NCI-H524 (cell line): ENCODE data around the gene RNF4.
"Not testable (repeated sequence)": the region's sequence is repeated elsewhere in the genome, so short reads cannot be mapped to it uniquely, and the experiment has no call there.

ENCODE experiments used
- DNase-seq, 2 experiments: peaks; one replicate each; lab custom pipeline; 2025; lab: John Stamatoyannopoulos, UW

The RNF4 gene

GRCh38 chr4:2468456-2469191 lies at the start of gene RNF4:
Gene RNF4 (plus strand): TSS chr4:2469106. CDS start chr4:2490494, 21,388 bp downstream.
- DNase-seq = peak; percentile 94 to 96

DNA sequence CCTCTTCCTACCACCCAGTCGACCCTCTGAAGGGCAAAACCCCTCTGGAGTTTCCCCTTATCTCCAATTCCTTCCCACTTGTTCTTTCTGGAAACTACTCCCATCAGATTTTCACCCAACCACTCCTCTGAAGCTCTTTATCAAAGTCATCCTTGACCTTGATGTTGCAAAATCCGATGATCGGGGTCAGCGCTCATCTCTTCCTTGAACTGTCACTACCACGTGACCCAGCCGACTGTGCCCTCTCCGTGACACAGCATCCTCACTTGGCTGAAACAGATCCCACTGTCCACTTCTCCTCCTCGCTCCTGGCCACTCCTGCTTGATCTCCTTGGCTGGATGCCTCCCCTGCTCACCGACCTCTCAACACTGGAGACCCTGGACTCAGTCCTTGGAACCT lies 49.1 kb upstream of the RNF4 start:
- DNase-seq = no peak

GRCh38 chr4:2421928-2422327 lies 47.0 kb upstream of the RNF4 start:
- DNase-seq = no peak

GRCh38 chr4:2423066-2423465 lies 45.8 kb upstream of the RNF4 start:
- no peak for DNase-seq

DNA sequence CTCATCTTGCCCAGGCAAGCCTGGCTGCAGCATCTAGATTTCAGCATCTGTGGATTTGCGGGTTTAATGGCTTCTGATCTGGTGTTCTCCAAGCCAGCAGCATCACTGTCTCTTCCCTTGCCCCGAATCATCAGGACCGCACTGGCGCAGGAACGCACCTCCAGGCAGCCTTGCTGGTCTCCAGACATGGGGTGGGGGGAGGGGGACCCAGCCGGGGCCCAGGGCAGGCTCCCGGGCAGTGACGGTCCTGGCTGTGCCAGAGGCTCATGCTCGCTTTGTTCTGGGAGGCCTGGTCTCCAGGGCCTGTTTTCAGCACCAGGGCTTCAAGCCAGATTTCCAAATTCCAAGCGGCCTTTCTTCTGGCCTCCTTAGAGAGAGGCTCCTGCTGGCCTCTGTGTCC lies 45.2 kb upstream of the RNF4 start:
- DNase-seq = no peak

DNA sequence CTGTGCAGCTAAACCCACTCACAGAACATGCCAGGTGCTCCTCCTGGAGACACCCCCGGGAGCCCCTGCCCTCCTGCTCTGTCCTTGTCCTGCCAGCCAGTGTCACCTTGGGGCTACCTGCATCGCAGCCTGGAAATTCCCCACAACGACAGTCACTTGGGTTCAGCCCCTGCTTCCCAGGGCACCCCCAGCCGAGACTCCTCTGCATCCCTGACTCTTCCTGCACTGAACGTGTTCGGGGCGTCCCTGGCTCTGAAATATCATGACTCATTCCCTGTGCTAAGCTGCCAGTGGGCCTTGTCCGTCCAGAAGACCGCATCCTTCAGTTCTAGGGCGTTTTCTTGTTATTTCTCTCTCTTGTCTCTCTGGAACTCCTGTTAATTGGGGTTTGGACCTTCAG lies 44.3 kb upstream of the RNF4 start:
- DNase-seq = no peak

GRCh38 chr4:2425386-2426068 lies 43.4 kb upstream of the RNF4 start:
- no peak for DNase-seq

GRCh38 chr4:2426069-2426397 lies 42.9 kb upstream of the RNF4 start:
- no peak for DNase-seq

GRCh38 chr4:2426711-2427275 lies 42.1 kb upstream of the RNF4 start:
- DNase-seq = no peak

DNA sequence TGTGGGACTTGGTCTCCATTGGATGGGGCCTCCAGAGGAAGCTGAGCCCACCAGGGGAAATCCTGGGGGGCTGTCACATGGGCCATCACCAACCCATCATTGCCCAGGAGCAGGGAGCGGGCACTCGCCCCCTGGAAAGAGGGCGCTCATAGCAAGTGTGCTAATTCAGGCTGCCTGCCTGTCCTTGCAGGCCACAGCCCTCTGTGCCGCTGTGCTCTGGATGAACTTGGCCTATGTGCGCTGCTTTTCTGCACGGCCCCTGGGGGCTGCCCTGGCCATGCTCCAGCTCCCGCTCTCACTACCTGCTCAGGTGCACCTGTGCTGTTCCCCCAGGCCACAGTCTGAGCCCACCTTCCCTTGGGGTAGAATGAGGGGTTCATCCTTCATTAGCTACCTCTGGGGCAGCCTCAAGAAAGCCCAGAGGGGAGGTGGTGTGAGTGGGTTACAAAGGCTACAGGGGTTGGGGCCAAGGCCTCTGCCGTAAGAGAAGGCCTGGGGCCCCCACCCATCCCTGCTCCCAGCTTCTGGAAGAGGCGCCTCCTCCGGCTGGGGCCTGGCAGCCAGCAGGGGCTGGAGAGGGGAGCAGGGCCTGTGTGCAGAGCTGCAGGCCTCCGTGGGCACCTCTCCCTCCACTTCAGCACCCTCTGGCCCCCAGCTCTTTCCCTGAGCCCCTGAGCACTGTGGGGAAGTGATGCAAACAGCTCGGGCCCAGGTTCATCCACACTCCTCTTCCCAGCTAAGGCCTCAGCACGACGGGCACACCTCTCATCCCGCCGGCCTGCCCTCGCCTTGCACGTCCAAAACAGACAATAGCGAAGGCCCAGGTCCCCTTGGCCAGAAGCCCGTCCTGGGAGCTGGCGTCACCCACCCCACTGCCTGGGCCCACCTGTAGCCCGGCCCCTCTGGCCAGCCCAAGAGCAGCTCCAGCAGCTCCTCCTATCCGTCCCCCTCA lies 41.2 kb upstream of the RNF4 start:
- no peak for DNase-seq

DNA sequence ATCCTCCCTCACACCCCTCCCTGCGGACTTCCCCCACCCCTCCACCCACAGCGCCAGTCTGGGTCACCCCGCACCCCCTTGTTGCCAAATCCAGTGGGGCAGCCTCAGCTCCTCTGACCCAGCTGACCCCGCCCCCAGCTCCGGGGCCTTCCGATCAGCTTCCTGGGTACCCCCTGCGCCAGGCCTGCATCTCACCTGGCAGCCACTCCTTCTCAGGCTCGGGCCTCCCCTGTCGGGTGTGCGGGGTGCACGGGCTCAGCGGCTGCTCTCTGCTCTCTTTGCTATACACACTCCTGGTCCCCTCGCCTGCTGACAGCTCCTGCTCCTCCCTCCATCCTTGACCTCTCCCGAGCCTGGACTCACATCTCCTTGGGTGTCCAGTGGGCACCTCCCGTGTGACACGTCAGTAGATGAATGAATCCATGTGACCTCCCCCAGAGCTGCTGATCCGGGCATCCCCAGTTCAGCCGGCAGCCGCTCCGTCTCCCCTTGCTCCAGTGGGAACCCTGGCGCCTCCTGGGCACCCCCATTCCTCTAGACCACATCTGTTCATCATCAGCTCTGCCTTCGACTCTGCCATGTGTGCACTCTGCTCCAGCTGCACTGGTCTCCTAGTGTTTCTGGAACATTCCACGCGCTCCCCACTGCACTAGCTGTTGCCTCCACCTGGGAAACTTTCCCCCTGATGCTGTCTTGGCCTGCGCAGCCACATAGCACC lies 40.3 kb upstream of the RNF4 start:
- no peak for DNase-seq

DNA sequence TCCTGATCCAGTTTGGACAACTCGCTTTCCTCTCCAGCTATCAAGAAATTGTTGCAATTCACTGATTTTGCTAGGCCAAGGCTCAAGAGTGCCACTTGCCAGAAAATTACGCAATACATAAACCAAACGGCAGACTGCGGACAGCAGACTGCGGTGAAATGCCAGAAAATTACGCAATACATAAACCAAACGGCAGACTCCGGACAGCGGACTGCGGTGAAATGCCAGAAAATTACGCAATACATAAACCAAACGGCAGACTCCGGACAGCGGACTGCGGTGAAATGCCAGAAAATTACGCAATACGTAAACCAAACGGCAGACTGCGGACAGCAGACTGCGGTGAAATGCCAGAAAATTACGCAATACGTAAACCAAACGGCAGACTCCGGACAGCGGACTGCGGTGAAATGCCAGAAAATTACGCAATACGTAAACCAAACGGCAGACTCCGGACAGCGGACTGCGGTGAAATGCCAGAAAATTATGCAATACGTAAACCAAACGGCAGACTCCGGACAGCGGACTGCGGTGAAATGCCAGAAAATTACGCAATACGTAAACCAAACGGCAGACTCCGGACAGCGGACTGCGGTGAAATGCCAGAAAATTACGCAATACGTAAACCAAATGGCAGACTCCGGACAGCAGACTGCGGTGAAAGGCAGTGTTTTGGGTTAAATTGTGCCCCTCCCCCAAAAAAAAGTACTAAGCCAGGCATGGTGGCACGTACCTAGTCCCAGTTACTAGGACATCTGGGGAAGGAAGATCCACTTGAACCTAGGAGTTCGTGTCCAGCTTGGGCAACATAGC lies 38.8 kb upstream of the RNF4 start:
- not testable (repeated sequence) for DNase-seq

DNA sequence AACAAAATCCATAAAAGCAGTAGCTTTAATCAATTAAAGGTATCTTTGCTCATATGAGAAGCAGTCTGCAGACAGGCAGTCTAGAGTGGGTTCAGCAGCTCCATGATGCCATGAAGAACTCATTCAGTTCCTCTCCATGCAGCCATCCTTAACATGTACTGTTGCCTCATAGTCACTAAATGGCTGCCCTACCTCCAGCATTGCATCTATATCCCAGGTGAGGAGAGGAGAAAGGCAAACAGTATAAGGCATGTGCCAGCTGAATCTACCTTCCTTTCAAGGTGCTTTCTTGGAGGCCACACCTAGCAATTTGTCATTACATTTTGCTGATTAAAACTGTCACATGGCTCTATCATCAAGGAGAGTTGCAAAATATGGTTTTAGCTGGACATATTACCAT lies 36.9 kb upstream of the RNF4 start:
- no peak for DNase-seq

DNA sequence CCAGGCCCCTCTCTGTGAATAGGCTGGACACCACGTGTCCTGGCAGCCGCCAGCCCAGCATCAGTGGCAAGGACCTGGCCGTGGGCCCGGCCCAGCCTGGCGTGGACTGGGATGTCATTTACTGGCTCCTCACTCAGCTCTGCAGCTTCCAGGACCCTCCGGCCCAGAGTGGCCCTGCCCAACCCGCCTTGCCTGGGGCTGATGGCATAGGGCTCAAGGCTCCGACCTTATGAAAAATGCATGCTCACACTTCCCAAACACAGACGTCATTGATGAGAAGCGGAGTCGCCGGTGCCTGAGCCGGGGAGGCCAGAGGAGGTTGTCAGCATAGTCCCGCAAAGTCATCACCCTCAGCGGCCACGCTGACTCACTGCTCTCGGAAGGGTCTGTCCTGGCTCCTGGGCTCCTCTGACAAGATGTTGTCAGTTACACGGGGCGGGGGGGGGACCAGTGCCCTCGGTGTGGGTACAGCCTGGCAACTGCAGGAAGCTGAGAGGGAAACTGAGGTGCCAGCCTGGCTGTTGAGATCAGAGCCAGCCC lies 35.8 kb upstream of the RNF4 start:
- DNase-seq = no peak

DNA sequence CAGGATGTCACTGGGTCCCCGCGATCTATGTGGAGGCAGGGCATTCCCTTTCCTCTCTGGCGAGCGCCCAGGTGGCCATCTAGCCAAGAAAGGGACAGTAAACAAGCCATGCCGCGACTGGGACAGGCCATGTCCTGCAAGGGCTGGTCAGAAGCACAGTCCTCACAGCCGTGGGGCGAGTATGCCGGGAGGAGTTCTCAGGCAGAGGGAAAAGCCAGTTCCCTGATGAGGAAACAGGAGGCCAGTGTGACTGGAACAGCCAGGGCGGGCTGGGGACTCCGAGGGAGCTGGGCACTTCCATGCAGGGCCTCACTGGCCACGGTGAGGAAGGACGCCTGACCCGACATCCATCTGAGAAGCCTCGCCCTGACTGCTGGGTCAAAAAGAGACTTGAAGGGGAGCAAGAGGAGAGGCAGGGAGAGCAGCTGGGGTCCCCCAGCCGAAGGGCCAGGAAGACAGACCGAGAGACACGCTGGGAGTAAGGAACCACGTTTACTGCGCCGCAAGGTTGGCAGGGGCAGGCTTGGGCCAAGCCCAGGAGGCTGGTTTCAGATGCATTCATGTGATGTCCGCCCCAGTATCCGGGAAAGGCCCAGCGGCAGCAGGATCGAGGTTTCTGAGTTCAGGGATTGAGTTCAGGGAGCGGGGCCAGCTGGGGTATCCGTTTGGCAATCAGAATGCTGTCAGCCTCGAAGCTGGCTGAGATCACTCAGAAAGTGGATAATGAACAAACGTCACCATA lies 35.1 kb upstream of the RNF4 start:
- no peak for DNase-seq

DNA sequence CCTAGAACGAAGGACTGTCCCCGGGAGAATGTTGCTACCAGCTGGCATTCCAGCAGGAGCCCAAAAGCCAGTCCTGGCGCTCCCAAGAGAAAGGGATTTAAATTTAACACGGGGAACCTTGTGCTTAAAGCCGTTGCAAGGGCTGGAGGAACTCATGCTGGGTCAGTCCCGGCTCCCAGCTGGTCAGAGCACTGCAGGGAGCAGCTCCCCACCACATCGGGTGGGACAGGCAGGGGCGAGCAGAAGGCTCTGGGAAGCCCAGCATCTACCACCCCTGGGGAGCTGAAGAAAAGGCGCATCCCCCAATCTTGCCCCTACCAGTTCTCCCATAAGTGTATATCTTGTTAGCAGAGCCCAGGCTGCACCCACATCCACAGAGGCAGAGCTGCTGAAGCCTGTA lies 34.5 kb upstream of the RNF4 start:
- peak in 1 of 2 experiments; percentile 22 for DNase-seq

DNA sequence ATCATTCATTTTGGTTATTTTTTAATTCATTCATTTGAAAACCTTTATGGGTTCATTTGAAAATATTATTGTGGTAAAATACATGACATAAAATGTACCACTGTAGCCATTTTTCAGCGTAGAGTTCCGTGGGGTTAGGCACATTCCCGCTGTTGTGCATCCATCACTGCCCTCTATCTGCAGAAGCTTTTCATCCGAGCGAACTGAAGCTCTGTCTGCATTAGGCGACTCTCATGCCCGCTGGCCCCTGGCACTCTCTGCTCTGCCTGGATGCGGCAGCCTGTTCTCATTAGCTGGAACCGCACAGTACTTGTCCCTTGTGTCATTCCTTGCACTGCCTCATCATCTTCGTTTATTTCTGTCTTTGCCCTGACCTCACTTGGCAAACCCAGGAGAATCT lies 32.6 kb upstream of the RNF4 start:
- peak in 1 of 2 experiments; percentile 52 for DNase-seq

DNA sequence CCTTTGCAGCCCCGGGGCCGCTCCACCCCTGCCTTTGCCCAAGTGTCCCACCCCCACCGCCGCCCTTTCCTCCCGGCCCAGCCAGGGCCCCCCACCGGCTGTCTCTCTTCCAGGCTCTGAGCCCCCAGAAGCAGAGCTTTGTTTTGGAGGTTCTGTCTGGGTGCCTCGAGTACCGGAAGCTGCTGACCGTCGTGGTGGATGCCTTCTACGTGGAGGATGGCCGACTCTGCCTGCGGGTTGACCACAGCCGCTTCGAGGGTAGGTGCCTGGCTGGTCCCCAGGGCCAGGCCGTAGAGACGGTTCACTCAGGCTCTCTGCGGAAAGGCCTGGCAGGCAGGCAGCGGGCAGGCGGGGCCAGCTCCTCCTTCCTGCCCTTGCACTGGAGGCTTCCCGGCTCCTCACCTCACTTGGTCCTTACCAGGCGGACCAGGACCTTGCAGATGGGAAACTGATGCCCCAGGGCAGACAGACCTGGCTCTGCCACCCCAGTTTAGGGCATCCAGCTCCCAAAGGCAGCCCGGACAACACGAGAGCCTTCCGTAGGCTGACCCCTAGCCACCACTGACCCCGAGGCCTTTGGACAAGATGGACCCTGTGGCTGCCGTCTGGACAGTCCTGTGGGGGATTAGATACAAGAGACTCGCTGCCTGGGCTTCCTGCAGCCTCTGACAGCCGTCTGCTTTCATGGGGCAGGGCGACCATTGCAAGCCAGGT lies 32.0 kb upstream of the RNF4 start:
- DNase-seq = no peak
